Measurements from ENCODE around the gene GLI2.

GLI2 gene

GRCh38 chr2:120759543-120760331 lies 24.1 kb downstream of the GLI2 start:
- DNase-seq: no peak

- DNase-seq: no peak
These were observed 24.9 kb downstream of the GLI2 start for GRCh38 chr2:120760446-120761135.

GRCh38 chr2:120761164-120761861 lies 25.6 kb downstream of the GLI2 start:
- no peak for DNase-seq

DNA sequence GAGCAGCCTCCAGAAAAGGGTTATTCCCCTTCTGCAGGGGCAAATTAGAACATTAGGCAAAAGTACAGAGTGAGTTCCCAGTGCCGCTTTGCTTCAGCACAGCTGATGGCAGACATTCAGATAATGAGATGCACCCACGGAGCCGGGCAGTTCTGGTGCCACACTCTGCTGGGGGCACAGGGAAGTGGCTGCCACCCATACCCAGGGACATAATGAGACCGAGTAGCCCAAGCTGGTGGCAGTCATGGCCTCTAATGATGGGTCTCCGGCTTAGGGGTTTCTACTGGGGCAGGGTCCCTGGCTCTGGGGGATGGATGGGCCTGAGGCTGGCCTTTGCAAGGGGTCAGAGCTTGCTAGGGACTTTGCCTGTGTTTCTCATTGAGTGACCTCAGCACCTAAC lies 26.2 kb downstream of the GLI2 start:
- no peak for DNase-seq

- no peak for DNase-seq
These were observed 26.8 kb downstream of the GLI2 start for GRCh38 chr2:120762341-120763061.

DNA sequence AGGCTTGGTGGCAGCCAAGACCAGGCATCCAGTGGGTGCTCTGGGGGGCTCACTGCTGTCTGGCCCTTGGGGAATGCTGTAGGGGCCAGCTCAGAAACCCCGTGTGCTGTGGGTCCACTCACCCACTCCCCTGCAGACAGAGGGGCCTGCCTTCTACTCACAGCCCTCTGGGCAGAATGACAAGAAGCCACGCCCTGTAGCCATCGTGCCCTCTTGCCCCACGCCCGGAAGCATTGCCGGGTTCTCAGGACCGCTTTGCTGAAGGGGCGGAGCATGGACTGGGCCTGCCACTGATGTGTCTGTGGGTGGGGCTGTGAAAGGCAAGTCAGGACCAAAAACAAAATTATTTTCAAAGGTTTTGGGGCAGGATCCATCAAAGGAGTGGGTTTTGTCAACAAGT lies 27.8 kb downstream of the GLI2 start:
- DNase-seq: no peak

DNA sequence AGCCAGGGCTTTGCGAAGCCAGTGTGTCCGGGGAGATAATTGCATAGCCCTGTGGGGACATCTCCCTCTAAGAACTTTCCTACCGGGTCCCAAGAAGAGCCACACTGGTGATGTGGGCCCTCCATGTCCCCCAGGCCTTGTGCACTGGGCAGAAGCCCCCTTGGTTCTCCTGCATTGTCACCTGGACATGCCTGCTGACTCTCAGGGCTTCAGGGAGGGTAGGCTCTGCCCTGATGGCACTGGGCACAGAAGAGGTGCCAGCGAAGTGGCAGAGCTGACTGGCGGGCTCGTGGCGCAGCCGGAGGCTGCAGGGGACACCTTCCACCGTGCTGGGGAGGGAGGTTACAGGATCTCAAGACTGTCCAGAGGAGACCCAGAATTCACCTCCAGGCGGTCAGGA lies 28.3 kb downstream of the GLI2 start:
- no peak for DNase-seq

DNA sequence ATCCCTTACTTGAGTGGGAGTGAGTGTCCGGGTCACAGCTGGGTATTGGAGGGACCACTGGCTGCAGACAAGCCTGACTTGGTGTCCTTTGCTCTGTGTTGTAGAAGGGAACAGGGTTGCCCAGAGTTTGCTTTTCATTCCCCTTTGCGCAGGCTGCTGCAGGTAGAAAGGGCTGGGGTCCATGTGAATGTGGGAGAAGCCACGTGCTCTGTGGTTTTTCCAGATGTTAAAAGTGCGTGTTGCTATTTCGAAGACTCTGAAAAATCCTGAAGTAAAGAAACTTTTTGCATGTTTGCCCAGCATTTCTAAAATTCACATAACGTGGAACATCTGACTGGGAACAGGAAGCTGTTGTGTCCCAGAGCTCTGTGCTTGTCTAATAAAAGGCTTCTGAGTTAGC lies 28.8 kb downstream of the GLI2 start:
- DNase-seq: no peak

GRCh38 chr2:120764991-120765677 lies 29.5 kb downstream of the GLI2 start:
- no peak for DNase-seq

DNA sequence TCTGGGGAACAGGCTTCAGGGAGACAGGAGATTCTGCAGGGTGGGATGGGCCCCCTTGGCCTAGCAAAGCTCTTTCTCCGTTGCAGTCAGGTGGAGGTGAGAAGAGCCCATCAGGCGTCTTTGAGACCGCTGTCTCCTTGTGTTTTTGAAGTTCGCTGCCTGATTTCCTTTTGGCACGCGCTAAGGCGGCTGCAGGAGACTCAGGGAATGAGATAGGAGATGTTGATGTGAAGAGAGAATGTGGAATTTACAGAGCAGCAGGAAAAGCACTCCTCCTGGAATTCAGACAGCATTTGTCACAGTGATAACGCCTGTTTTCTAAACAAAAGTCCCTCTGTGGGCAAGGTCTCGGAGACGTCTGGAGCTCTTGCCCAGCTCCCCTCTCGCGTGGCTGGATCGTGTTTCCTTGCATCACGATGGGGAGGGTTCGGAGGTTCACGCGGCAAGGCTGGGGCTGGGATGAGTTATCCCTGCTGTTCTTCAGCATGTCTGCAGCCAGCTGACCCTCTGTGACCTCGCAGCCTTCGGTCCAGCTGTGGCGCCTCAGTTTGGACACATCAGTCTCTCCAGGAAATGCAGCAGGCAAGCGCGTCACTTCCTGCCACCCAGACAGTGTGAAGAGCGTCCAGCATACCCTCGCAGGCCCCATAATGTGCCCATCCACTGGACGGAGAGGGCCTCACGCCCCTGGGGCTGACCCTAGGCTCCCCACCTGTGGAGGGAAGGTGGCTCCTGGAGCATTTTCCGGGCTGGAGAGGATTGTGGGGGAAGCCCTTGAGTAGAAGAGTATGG lies 30.2 kb downstream of the GLI2 start:
- DNase-seq: no peak

- no peak for DNase-seq
These were observed 31.0 kb downstream of the GLI2 start for GRCh38 chr2:120766470-120767351.

DNA sequence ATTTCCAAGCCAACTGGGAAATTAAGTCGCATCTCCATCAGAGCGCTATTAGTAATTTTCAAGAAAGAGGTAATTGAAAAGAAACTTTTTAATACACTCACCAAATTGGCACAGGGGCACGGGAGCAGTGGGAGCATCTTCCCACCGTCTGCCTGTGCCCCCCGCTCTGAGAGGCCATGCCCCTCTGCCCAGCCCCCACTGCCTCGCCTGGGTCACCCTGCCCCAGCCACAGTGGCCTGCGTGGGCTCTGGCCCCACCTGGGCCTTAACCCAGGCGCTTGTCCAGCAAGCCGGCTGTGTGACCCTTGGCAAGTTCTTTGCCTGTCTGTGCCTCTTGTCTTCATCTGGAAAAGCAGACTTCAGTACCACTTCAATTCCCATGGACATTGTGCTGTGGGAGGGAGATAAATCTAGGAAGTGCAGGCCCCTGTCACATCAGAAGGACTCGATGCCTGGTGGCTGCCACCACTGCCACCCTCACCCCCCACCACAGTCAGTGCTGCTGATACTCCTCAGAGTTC lies 31.9 kb downstream of the GLI2 start:
- DNase-seq: no peak

DNA sequence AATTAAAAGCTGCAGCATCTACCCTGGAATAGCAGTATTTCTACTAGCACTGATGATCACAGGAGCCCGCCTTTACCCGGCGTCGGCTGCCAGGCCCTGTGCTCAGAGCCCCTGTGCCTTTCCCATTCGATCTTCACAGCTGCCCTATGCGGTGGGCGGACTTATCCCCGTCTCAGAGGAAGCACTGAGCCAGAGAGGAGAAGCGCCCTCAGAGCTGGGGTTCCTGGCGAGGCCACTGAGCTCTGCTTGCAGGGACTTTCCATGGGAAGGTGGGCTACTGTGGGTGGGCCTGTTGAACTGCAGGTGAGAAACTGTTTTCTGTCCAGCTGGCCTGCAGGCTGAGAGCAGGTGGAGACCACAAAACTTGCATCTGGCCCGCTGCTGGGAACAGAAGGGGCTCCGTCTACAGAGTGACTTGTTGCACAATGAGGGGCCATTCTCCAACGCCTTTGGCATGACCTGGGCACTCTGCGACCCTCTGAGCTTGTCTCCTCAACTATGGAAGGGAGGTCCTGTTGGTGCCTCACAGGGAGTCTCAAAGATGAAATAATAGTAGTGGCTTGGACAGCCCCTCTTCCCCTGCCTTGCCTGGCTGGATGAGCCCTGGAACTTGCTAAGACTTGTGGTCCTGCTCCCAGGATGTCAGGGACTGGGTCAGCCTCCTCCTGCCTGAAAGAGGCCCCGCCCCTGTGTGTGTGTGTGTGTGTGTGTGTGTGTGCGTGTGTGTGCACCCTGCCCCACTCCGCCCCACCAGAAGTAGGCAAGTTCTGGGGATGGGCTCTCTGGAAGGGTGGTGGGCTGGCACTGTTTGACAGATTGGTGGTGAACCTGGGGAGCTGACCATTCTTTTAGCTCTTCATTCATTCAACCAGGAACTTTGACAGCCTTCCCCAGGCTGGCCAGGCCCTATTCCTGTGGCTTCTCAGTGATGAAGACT lies 32.7 kb downstream of the GLI2 start:
- no peak for DNase-seq

DNA sequence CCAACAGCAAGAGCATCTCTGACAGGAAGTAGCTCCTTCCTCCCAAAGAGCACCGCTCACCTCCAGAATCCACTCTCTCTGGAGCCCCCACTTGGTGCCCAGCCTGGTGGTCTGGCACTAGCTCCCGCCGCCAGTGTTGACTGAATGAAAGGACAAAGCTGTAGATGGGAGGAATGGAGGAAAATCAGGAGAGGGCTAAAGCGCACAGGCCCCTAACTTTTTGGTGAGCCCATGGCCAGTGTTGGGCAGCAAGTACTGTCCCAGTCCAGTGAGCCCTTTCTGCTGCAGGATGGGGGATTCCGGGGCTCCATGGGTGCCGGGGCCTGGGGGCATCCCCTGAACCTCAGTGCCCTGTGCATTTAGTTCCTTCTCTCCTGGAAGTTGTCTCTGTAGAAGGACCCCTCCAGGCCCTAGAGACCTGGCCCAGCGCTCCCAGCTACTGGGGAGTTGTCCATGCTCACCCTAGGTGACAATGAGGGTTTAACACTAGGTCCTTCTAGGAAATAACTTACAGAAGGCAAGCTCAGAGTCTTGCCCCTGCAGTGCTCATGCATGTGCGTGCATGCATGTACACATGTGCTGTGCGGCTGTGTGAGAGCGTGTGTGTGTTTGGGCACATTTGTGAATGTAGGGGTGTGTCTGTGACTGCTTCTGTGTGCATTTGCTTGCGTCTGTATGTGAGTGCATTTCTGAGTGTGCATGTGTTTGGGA lies 33.6 kb downstream of the GLI2 start:
- DNase-seq: no peak

- DNase-seq: no peak
These were observed 34.1 kb downstream of the GLI2 start for GRCh38 chr2:120769787-120770120.

DNA sequence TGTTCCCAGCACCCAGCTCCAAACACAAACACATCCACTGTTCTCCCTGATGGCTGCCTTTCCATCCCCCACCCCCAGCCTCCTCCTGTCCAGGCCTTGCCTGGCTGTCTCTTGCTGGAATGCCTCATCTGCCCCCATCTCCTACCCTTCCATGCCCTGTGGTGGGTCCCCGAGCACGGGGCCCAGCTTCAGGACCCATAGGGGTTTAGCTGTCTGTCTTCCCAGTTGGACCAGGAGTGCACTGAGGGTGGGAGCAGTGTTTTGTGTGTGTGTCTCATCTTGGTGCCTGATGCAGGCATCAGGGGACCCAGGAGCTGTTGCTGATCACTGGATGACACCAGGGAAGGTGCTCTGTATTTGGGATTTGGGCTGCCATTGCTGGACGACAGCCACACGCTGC lies 34.5 kb downstream of the GLI2 start:
- no peak for DNase-seq

DNA sequence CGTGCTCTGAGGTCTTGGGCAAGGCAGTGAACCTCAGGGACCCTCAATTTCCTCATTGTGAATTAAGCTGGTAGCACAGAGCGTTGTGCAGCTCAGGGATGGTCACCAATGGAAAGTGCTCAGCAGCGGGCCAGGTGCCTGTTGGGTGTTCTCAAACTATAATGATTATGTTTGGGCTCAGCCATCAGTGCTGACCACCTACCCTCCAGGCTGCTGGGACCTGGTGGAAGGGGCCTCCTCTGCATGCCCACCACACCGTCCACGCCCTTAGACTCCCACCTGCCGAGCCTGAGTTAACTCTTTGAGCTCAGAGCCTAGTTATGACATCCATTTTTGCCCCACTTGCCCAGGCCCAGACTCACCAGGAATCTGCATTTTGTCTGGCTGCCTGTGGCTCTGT lies 35.0 kb downstream of the GLI2 start:
- DNase-seq: no peak

GRCh38 chr2:120771111-120771780 lies 35.6 kb downstream of the GLI2 start:
- no peak for DNase-seq
